Prostate gland (tissue), 2 donors: Measurements from ENCODE around the gene OR2B6.

Experiments used
- CTCF ChIP-seq, 4 experiments: fragments of 200-600 bp in 2 of 4; fragments of 450-650 bp in 2 of 4; sonication (generic) in 2 of 4; IDR thresholded peaks; 1 replicate in 3 of 4; 2 replicates in 1 of 4; pipeline ENCODE4 v1.5.1; 2016 to 2019; ENCODE audit warnings: antibody characterized with exemption in 4 of 4, mild to moderate bottlenecking in 2 of 4, moderate library complexity in 2 of 4
- POLR2A ChIP-seq: fragments of 450-650 bp; IDR thresholded peaks from one replicate; pipeline ENCODE4 v1.6.1; 2016; ENCODE audit warnings: antibody characterized with exemption, mild to moderate bottlenecking

- TF ChIP-seq CTCF (IDR thresholded peaks at IDR 0.05) (no peak), POLR2A (no peak)
Measured at GRCh38 chr6:27908017-27908416, 49.0 kb upstream of the OR2B6 start.
